Esophagus muscularis mucosa (tissue), 4 donors: ENCODE data around the gene SSTR5. TPM values are rescaled to one million over a fixed set of nuclear protein-coding genes. Genes with fewer than 3 reads are reported as not detected.

Source experiments
- DNase-seq: peaks from one replicate; pipeline ENCODE4 v3.0.0-alpha.2; 2017; ENCODE audit errors: extremely low spot score
- H3K27ac ChIP-seq, 4 donors: fragments of 200-600 bp; sonication (generic); replicated peaks in 1 of 4; 1 replicate in 3 of 4; 2 replicates in 1 of 4; pipeline ENCODE4 v1.5.1; 2016 to 2019; ENCODE audit warnings: mild to moderate bottlenecking in 1 of 4
- H3K27me3 ChIP-seq, 4 donors: fragments of 200-600 bp; sonication (generic); one replicate each; pipeline versions ENCODE4 v1.5.1 to v1.6.0; 2016 to 2019
- H3K36me3 ChIP-seq, 4 donors: fragments of 200-600 bp; sonication (generic); one replicate each; pipeline ENCODE4 v1.5.1; 2016 to 2019
- H3K4me1 ChIP-seq, 4 donors: fragments of 200-600 bp; sonication (generic); one replicate each; pipeline ENCODE4 v1.5.1; 2016 to 2019
- H3K4me3 ChIP-seq, 4 donors: fragments of 200-600 bp; sonication (generic); 1 replicate in 2 of 4; 2 replicates in 2 of 4; pipeline ENCODE4 v1.5.1; 2016 to 2019; ENCODE audit warnings: mild to moderate bottlenecking in 4 of 4, moderate library complexity in 1 of 4
- H3K9me3 ChIP-seq, 4 donors: fragments of 200-600 bp; sonication (generic); 1 replicate in 3 of 4; 2 replicates in 1 of 4; pipeline ENCODE4 v1.5.1; 2016 to 2019
- EP300 ChIP-seq: sonication (generic); formaldehyde crosslinking; IDR thresholded peaks from one replicate; pipeline ENCODE4 v1.6.1; 2017; ENCODE audit warnings: antibody characterized with exemption
- POLR2A ChIP-seq: fragments of 450-650 bp; IDR thresholded peaks from one replicate; pipeline ENCODE4 v1.6.1; 2017; ENCODE audit warnings: antibody characterized with exemption, moderate library complexity, mild to moderate bottlenecking, low read depth
- POLR2AphosphoS5 ChIP-seq, 2 donors: sonication (generic); formaldehyde crosslinking; IDR thresholded peaks; one replicate each; pipeline ENCODE4 v1.6.1; 2017; ENCODE audit warnings: antibody characterized with exemption in 2 of 2
- WGBS: methylation state at CpG from one replicate; pipeline ENCODE4 v1.1.5; 2018; 5-methylcytosine and 5-hydroxymethylcytosine counted together
- intact Hi-C: fragments of 100-400 bp; cut with DNase I; formaldehyde crosslinking; loops from one replicate; pipeline ENCODE4 v1.15.1; 2023
- total RNA-seq, 4 donors: library from RNA; depleted of rRNA; stranded (reverse); fragments of >200 nt; gene quantifications; one replicate each; pipeline versions ENCODE4 v1.1.0 to v1.2.1, GENCODE V29; 2016
- TF ChIP-seq, protein P1 (sequence below), 3 experiments: fragments of 200-600 bp in 2 of 3; fragments of 450-650 bp in 1 of 3; sonication (generic) in 2 of 3; IDR thresholded peaks; one replicate each; pipeline ENCODE4 v1.5.1; 2017 to 2019; ENCODE audit warnings: antibody characterized with exemption in 3 of 3, mild to moderate bottlenecking in 2 of 3, moderate library complexity in 1 of 3

SSTR5 gene
- total RNA-seq, 4 donors from 2014 or later: not detected

DNA sequence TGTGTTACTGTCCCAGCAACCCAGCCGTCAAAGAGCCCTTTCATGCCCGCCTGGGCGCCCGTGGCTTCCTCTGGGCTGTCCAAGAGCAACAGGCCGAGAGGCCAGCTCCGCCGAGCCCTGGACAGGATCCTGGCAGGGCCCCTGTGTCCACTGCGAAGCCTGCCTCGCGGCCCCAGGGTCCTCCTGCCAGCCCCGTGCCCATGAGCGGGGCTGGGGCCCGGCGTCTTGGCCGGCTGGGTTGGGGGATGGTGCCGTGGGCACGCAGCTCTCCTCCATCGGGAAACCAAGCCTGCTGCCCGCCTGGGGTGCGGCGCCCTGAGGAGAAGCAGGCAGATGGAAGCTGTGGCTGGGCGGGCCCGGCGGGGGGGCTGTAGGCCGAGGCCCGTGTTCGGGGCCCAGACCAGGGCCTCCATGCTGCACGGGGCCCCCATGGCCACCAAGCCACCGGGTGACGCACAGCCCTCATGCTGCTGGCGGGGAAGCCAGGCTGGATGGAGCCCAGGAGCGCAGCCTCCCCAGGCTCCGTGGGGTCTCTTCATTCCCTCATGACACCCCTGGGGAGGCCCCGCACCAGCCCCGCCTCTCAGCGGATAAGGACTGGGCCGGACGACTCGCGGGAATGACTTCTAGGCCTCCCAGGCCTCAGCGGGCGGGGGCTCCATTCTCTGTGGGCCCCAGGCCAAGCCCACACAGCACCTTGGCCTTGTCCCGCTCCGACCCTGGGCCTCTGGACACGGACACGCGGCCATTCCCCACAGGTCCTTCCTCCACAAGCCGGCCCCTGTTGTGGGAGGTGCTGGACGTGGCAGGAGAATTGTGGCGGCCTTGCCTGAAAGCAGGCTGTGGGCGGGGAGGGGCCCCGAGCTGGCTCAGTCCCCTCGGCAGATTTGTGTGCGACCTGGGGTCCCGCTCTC is 23.9 kb downstream of the SSTR5 start, which contains the start of gene C1QTNF8:
TSS of gene C1QTNF8 (minus strand) at position 76 of the 914 bp plus-strand sequence. CDS start 1,322 bp downstream, outside the sequence.
- H3K4me1 ChIP-seq: peaks cover 0 to 8% (median 5%) of the 10 kb centered on the region in 4 donors
- no peak for TF ChIP-seq POLR2A
- TF ChIP-seq, protein P1, sequence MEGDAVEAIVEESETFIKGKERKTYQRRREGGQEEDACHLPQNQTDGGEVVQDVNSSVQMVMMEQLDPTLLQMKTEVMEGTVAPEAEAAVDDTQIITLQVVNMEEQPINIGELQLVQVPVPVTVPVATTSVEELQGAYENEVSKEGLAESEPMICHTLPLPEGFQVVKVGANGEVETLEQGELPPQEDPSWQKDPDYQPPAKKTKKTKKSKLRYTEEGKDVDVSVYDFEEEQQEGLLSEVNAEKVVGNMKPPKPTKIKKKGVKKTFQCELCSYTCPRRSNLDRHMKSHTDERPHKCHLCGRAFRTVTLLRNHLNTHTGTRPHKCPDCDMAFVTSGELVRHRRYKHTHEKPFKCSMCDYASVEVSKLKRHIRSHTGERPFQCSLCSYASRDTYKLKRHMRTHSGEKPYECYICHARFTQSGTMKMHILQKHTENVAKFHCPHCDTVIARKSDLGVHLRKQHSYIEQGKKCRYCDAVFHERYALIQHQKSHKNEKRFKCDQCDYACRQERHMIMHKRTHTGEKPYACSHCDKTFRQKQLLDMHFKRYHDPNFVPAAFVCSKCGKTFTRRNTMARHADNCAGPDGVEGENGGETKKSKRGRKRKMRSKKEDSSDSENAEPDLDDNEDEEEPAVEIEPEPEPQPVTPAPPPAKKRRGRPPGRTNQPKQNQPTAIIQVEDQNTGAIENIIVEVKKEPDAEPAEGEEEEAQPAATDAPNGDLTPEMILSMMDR (IDR thresholded peaks at IDR 0.05): no peak
- TF ChIP-seq EP300: no peak
- no peak for TF ChIP-seq POLR2AphosphoS5 (IDR thresholded peaks at IDR 0.05)
- no peaks in the 10 kb centered on the region for H3K36me3 ChIP-seq
- no peak for DNase-seq
- WGBS: 60% methylated on average over 25 of the region's 55 CpGs
- peaks cover 4 to 71% (median 13%) of the 10 kb centered on the region in 4 donors for H3K27me3 ChIP-seq
- H3K9me3 ChIP-seq: no peaks in the 10 kb centered on the region
- intact Hi-C loops: no loop called here
- no peak within 1 kb of the TSS for H3K27ac ChIP-seq
- H3K4me3 ChIP-seq: no peak within 1 kb of the TSS

DNA sequence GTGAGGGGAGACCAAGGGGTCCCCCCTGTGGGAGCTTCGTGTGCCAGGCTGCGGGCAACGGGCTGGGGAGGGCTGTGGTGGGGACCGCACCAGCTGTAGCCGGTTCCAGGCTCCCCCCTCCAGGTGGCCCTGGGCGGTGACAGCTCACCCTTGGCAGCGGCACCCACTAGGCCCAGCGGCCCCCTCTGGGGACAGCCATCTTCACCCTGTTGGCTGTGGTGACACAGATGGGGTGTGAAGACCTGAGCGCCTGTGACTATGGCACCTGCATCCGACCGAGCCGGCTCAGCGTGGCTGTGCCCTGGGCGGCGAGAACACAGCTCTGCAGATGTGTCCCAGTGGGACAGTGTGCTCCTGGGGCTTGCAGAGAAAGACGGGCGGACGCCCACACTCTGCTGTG is 24.6 kb downstream of the SSTR5 start:
- peaks cover 4 to 71% (median 16%) of the 10 kb centered on the region in 4 donors for H3K27me3 ChIP-seq
- TF ChIP-seq, protein P1 (IDR thresholded peaks at IDR 0.05): no peak
- TF ChIP-seq EP300: no peak
- TF ChIP-seq POLR2AphosphoS5 (IDR thresholded peaks at IDR 0.05): no peak
- no peak for TF ChIP-seq POLR2A
- WGBS: no CpG with 5 or more reads among the region's 18 CpGs
- H3K4me1 ChIP-seq: peaks cover 0 to 8% (median 5%) of the 10 kb centered on the region in 4 donors
- H3K9me3 ChIP-seq: no peaks in the 10 kb centered on the region
- no peak overlapping the region for H3K27ac ChIP-seq
- H3K4me3 ChIP-seq: no peak overlapping the region
- DNase-seq: no peak
- no peaks in the 10 kb centered on the region for H3K36me3 ChIP-seq
- intact Hi-C loops: no loop called here

DNA sequence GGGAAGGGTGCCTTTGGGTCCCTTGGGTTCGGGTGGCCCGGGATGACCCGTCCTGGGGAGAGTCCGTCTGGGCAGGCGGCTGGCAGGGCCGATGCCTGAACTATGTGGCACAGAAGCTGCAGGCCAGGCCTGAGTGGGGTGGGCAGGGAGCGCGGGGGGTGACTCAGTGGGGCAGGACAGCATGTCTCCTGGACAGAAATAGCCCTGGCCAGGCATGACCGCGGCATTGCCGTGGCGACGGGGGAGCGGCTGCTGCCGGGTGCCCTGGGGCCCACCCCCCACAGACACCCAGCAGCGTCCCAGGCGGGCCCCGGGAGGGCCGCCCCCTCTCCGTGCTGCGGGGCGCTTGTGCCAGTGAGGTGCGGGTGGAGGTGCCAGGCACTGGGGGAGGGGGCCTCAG is 25.3 kb downstream of the SSTR5 start:
- DNase-seq: no peak

DNA sequence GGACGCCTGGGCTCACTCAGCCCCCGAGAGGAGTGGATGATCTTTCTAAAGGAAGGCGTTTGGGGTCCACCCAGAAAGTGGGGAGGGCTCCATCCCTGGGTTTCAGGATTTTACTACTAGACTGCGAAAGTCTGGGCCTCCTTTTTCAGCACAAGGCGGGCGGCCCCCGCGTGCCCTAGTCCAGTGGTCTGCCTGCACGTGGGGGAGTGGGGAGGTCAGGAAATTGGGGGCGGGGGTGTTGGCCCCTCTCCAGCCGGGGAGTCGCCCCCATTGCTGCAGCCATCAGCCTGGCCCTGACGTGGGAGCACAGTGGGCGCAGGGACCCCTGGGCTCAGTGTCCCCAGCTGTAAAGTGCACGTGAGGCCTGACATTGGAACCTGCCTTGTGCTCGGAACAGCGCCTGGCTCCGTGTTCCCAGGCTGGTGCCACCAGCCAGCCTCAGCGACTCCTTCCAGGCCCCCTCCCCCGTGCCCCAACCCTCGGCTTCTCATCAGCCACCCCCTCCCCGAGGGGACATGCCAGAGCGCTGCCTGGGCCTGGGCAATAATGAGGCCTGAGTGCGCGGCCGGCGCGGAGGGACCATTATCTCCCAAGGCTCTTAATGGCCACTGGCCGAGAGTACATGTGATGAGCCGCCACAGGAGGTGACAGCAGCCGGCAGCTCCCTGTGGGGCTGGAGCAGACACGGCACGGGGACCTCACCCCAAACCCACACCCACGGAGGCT is 25.9 kb downstream of the SSTR5 start:
- H3K27ac ChIP-seq: no peak overlapping the region
- TF ChIP-seq POLR2A: no peak
- no peak for TF ChIP-seq POLR2AphosphoS5 (IDR thresholded peaks at IDR 0.05)
- TF ChIP-seq, protein P1 (IDR thresholded peaks at IDR 0.05): no peak
- no peak for TF ChIP-seq EP300
- no peak for DNase-seq
- peaks cover 4 to 82% (median 18%) of the 10 kb centered on the region in 4 donors for H3K27me3 ChIP-seq
- H3K4me1 ChIP-seq: peaks cover 7 to 14% (median 12%) of the 10 kb centered on the region in 4 donors
- H3K9me3 ChIP-seq: no peaks in the 10 kb centered on the region
- H3K4me3 ChIP-seq: no peak overlapping the region
- H3K36me3 ChIP-seq: no peaks in the 10 kb centered on the region
- intact Hi-C loops: no loop called here
- 80% methylated on average over 4 of the region's 34 CpGs for WGBS

More for the DNA sequence above, 25.3 kb downstream of the SSTR5 start:
- intact Hi-C loops: no loop called here
- Histone ChIP-seq H3K4me1 (peaks cover 1 to 8% (median 7%) of the 10 kb centered on the region in 4 donors), H3K36me3 (no peaks in the 10 kb centered on the region), H3K27ac (no peak overlapping the region), H3K4me3 (no peak overlapping the region), H3K27me3 (peaks cover 4 to 76% (median 18%) of the 10 kb centered on the region in 4 donors), H3K9me3 (no peaks in the 10 kb centered on the region)
- TF ChIP-seq POLR2A (no peak), POLR2AphosphoS5 (IDR thresholded peaks at IDR 0.05) (no peak), EP300 (no peak)
- TF ChIP-seq, protein P1 (IDR thresholded peaks at IDR 0.05): no peak
- WGBS: 81% methylated on average over 16 of the region's 23 CpGs
